GM12864 (cell line): Measurements from ENCODE around the gene SNTG2.

Experiments used
- DNase-seq: peaks from one replicate; pipeline ENCODE4 v3.0.0-alpha.2; 2011; ENCODE audit warnings: low read depth
- H3K4me3 ChIP-seq: 2 replicates; pipeline ENCODE4 v1.5.1; 2011; ENCODE audit warnings: mild to moderate bottlenecking, low read depth, low read length, control low read depth
- TF ChIP-seq, protein P1 (sequence below): IDR thresholded peaks from 2 replicates; pipeline ENCODE4 v1.5.1; 2011; ENCODE audit warnings: low read depth, mild to moderate bottlenecking, moderate library complexity, low read length, control low read depth, inconsistent platforms; ENCODE audit errors: missing control alignments

Gene SNTG2

DNA sequence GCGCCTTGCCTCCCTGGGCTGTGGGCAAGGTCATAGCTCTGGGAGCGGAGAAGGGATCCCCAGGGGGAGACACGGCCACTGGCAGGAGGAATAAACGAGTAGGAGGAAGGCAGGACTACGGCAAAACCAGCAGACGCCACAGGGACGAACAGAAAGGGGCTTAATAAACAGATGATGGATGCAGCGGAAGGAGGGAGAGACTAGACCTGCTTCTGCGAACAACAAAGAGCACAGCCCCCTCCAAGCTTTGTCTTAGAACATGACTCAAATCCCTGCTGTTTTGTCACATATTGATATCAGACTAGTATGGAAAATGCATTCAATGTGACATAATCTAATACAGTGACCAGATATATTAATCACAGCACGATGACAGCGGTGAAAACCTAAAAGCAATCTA is 306.7 kb downstream of the SNTG2 start:
- DNase-seq, result no peak
- TF ChIP-seq, protein P1, sequence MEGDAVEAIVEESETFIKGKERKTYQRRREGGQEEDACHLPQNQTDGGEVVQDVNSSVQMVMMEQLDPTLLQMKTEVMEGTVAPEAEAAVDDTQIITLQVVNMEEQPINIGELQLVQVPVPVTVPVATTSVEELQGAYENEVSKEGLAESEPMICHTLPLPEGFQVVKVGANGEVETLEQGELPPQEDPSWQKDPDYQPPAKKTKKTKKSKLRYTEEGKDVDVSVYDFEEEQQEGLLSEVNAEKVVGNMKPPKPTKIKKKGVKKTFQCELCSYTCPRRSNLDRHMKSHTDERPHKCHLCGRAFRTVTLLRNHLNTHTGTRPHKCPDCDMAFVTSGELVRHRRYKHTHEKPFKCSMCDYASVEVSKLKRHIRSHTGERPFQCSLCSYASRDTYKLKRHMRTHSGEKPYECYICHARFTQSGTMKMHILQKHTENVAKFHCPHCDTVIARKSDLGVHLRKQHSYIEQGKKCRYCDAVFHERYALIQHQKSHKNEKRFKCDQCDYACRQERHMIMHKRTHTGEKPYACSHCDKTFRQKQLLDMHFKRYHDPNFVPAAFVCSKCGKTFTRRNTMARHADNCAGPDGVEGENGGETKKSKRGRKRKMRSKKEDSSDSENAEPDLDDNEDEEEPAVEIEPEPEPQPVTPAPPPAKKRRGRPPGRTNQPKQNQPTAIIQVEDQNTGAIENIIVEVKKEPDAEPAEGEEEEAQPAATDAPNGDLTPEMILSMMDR, result no peak
- H3K4me3 ChIP-seq, result no peak overlapping the region

DNA sequence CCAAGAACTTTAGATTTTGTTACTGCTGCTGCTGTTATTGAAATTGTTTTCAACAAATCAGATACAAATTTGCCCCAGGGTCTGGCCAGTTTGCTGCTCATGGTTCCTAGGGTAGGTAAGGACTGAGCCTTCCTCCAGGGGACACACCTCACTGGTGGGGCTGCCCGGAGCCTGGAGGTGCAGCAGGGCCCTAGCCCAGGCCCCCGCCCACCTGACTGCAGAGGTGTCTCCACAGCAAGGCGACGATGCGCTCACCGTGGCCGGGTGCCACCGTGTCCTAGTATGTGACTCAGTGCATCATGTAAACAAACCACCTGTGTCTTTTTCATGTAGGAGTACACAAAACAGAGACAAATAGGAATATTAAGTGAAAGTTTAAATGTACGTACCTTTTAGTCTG is 309.1 kb downstream of the SNTG2 start:
- TF ChIP-seq, protein P1, result no peak
- no peak for DNase-seq
- no peak overlapping the region for H3K4me3 ChIP-seq

- no peak for DNase-seq
- TF ChIP-seq, protein P1, result no peak
- no peak overlapping the region for H3K4me3 ChIP-seq
These were observed 312.0 kb downstream of the SNTG2 start for GRCh38 chr2:1262609-1263008.

- H3K4me3 ChIP-seq, result no peak overlapping the region
- no peak for DNase-seq
- TF ChIP-seq, protein P1, result no peak
These were observed 314.8 kb downstream of the SNTG2 start for GRCh38 chr2:1265454-1265853.

GRCh38 chr2:1266351-1266750 is 315.7 kb downstream of the SNTG2 start:
- TF ChIP-seq, protein P1, result no peak
- H3K4me3 ChIP-seq, result no peak overlapping the region
- DNase-seq, result no peak

- TF ChIP-seq, protein P1, result no peak
- no peak for DNase-seq
- H3K4me3 ChIP-seq, result no peak overlapping the region
These were observed 317.4 kb downstream of the SNTG2 start for GRCh38 chr2:1268034-1268433.

- TF ChIP-seq, protein P1, result no peak
- H3K4me3 ChIP-seq, result no peak overlapping the region
- no peak for DNase-seq
These were observed 319.2 kb downstream of the SNTG2 start for GRCh38 chr2:1269812-1270211.
